Measurements from ENCODE around the gene HIPK4. TPM values are rescaled to one million over a fixed set of nuclear protein-coding genes. Genes with fewer than 3 reads are reported as not detected.

The HIPK4 gene
- total RNA-seq, 4 donors from 2014 or later, result 0.22 to 0.34 TPM; not detected in 2

- TF ChIP-seq, protein P1, sequence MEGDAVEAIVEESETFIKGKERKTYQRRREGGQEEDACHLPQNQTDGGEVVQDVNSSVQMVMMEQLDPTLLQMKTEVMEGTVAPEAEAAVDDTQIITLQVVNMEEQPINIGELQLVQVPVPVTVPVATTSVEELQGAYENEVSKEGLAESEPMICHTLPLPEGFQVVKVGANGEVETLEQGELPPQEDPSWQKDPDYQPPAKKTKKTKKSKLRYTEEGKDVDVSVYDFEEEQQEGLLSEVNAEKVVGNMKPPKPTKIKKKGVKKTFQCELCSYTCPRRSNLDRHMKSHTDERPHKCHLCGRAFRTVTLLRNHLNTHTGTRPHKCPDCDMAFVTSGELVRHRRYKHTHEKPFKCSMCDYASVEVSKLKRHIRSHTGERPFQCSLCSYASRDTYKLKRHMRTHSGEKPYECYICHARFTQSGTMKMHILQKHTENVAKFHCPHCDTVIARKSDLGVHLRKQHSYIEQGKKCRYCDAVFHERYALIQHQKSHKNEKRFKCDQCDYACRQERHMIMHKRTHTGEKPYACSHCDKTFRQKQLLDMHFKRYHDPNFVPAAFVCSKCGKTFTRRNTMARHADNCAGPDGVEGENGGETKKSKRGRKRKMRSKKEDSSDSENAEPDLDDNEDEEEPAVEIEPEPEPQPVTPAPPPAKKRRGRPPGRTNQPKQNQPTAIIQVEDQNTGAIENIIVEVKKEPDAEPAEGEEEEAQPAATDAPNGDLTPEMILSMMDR (IDR thresholded peaks at IDR 0.05; ENCODE audit: low read depth), result no peak
Observed at GRCh38 chr19:40423938-40424337, 34.0 kb upstream of the HIPK4 start.

GRCh38 chr19:40422748-40423566, 33.0 kb upstream of the HIPK4 start:
- TF ChIP-seq, protein P1 (IDR thresholded peaks at IDR 0.05; ENCODE audit: low read depth), result no peak

GRCh38 chr19:40421993-40422747, 32.2 kb upstream of the HIPK4 start:
- TF ChIP-seq, protein P1 (IDR thresholded peaks at IDR 0.05; ENCODE audit: low read depth), result no peak

DNA sequence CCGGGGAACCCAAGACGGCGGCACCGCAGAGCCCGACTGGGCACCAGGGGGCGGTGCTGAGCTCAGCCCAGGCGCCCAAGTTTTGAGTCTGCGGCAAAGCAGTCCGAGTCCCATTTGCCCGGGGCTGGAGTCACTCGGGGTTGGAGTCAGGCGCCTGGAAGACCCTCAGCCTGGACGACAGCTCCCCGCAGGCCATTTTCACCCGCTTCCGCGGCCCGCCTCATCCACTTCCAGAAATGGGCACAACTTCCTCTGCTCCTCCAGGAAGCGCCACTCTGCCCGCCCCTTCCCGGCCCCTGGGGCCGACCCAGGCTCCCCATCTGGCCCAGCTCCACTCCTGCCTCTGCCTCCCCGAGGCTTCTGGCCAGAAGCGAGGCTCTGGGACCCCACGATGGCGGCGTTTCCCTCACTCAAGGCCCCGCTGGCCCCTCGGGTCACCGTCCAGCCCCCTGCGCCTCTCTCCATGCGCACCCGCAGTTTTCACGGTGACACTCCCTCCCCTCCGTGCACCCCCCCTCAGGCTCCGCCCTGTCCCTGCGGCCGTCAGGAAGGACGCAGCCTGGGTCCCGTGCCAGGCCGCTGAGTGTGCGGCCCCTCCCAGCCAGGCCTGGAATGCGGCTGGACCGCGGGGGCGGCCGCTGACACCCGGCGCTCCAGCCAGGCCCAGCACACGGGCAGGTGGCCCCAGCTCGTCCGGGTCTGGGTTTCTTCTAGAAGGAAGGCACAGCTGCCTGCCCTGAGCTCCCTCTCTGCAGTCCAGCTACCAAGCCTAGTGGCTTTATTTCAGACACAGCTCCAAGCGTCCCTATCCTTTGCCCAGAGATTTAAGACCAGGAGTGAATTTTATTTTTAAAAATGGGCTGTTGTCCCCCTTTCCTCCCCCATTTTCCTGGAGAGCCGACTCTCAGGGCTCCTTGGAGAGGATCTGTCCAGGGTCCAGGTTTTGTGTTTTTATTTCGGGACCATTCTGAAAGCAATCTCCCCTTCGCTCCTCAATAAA, 31.1 kb upstream of the HIPK4 start:
- TF ChIP-seq, protein P1 (IDR thresholded peaks at IDR 0.05; ENCODE audit: low read depth), result no peak

DNA sequence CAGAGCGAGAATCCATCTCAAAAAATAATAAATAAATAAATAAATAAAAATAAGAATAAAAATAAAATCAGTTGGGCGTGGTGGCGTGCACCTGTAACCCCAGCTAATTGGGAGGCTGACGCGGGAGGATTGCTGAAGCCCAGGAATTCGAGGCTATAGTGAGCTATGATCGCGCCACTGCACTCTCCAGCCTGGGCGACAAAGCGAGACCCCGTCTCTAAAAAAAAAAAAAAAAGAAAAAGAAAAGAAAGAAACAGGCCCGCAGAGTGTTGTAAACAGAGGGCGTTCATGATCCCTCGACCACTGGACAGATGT, 30.4 kb upstream of the HIPK4 start:
- TF ChIP-seq, protein P1 (IDR thresholded peaks at IDR 0.05; ENCODE audit: low read depth), result no peak

DNA sequence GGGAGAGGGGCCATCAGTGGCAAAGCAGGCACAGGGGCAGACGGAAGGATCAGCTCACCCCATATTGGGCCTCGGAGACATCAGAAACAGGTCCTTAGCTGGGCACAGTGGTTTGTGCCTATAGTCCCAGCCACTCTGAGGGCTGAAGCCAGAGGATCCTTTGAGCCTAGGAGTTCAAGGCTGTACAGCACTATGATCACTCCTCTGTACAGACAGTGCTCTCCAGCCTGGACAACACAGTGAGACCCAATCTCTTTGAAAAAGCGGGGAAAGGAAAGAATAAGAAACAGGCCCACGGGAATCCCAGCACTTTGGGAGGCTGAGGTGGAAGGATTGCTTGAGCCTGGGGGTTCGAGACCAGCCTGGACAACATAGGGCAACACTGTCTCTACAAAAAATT, 29.8 kb upstream of the HIPK4 start:
- TF ChIP-seq, protein P1 (IDR thresholded peaks at IDR 0.05; ENCODE audit: low read depth), result no peak

Measured in subcutaneous adipose tissue (tissue), 4 donors.